B cell (primary cell): Measurements from ENCODE around the gene PRMT5. TPM values are rescaled to one million over a fixed set of nuclear protein-coding genes. Genes with fewer than 3 reads are reported as not detected.

Experiments
- ATAC-seq: fragments of 200-7000 bp; cut with Tn5 transposase; one replicate; pipeline ENCODE4 v1.10.0; 2021; ENCODE audit warnings: low read depth, mild to moderate bottlenecking, moderate number of reproducible peaks, moderate library complexity
- CTCF ChIA-PET: fragments of 350-600 bp; sonication (Branson Sonifier 250); formaldehyde crosslinking; loops from one replicate; lab custom pipeline; 2021; ENCODE audit warnings: antibody characterized with exemption, inconsistent platforms; lab: Charles Lee
- POLR2A ChIA-PET: fragments of 350-600 bp; sonication (Branson Sonifier 250); formaldehyde crosslinking; loops from one replicate; lab custom pipeline; 2021; ENCODE audit warnings: antibody characterized with exemption; lab: Charles Lee
- DNase-seq: peaks from one replicate; pipeline ENCODE4 v3.0.0; 2013
- H2AFZ ChIP-seq: 2 replicates; pipeline ENCODE4 v1.6.1; 2012; ENCODE audit warnings: mild to moderate bottlenecking, low read depth, low read length; ENCODE audit not compliant: insufficient read depth, poor library complexity, severe bottlenecking
- H3K27ac ChIP-seq, 2 donors: 1 replicate in 1 of 2; 2 replicates in 1 of 2; pipeline ENCODE4 v1.5.1; 2012 to 2013; ENCODE audit warnings: low read length in 2 of 2, mild to moderate bottlenecking in 2 of 2, moderate library complexity in 1 of 2
- H3K27me3 ChIP-seq, 4 experiments: fragments of 200-600 bp in 1 of 4; sonication (generic) in 1 of 4; replicated peaks in 1 of 4; 1 replicate in 2 of 4; 2 replicates in 2 of 4; pipeline versions ENCODE4 v1.6.1 to v1.7.0; 2013 to 2016; ENCODE audit warnings: low read length in 3 of 4, mild to moderate bottlenecking in 2 of 4, mixed read lengths in 1 of 4, moderate library complexity in 1 of 4; ENCODE audit not compliant: insufficient read depth in 4 of 4, control insufficient read depth in 3 of 4; ENCODE audit errors: control extremely low read depth in 1 of 4
- H3K36me3 ChIP-seq, 2 experiments: replicated peaks in 1 of 2; 1 replicate in 1 of 2; 2 replicates in 1 of 2; pipeline versions ENCODE4 v1.6.1 to v1.7.1; 2013; ENCODE audit warnings: low read length in 1 of 2; ENCODE audit not compliant: insufficient read depth in 2 of 2, control insufficient read depth in 1 of 2; ENCODE audit errors: control extremely low read depth in 1 of 2, extremely low read depth in 1 of 2
- H3K4me1 ChIP-seq, 2 donors: fragments of 200-600 bp in 1 of 2; sonication (generic) in 1 of 2; 1 replicate in 1 of 2; 2 replicates in 1 of 2; pipeline versions ENCODE4 v1.5.1 to v1.6.1; 2013 to 2017; ENCODE audit warnings: low read length in 2 of 2; ENCODE audit not compliant: control insufficient read depth in 2 of 2, insufficient read depth in 2 of 2
- H3K4me2 ChIP-seq: replicated peaks from 2 replicates; pipeline ENCODE3; 2012; ENCODE audit warnings: mild to moderate bottlenecking, low read depth, low read length; ENCODE audit not compliant: poor library complexity, severe bottlenecking
- H3K4me3 ChIP-seq, 5 experiments: fragments of 200-600 bp in 1 of 5; sonication (generic) in 1 of 5; 1 replicate in 3 of 5; 2 replicates in 2 of 5; pipeline versions ENCODE4 v1.5.1 to v1.7.0; 2011 to 2016; ENCODE audit warnings: low read length in 4 of 5, mild to moderate bottlenecking in 4 of 5, low read depth in 2 of 5, control low read depth in 1 of 5, moderate library complexity in 1 of 5; ENCODE audit not compliant: insufficient read depth in 1 of 5; ENCODE audit errors: control extremely low read depth in 1 of 5, extremely low read depth in 1 of 5
- H3K79me2 ChIP-seq: fragments of 200-600 bp; sonication (generic); one replicate; pipeline ENCODE4 v1.6.0; 2016; ENCODE audit warnings: low read length; ENCODE audit not compliant: control insufficient read depth, insufficient read depth
- H3K9ac ChIP-seq: fragments of 200-600 bp; sonication (generic); 2 replicates; pipeline ENCODE4 v1.6.1; 2017; ENCODE audit warnings: mild to moderate bottlenecking, low read length, moderate library complexity
- H3K9me3 ChIP-seq, 3 donors: one replicate each; pipeline versions ENCODE4 v1.6.1 to v1.7.1; 2013; ENCODE audit warnings: low read length in 2 of 3; ENCODE audit not compliant: control insufficient read depth in 2 of 3, insufficient read depth in 1 of 3; ENCODE audit errors: control extremely low read depth in 1 of 3
- H4K20me1 ChIP-seq: 2 replicates; pipeline ENCODE4 v1.6.0; 2012; ENCODE audit warnings: mild to moderate bottlenecking, low read length; ENCODE audit not compliant: insufficient read depth, control insufficient read depth, poor library complexity, severe bottlenecking
- H3K27ac Mint-ChIP-seq: one replicate; pipeline ENCODE4 v1.8.0; 2021; ENCODE audit warnings: mixed read lengths
- H3K27me3 Mint-ChIP-seq: one replicate; pipeline ENCODE4 v1.8.0; 2021; ENCODE audit warnings: mixed read lengths
- H3K4me1 Mint-ChIP-seq: one replicate; pipeline ENCODE4 v1.8.0; 2021; ENCODE audit warnings: mixed read lengths
- H3K4me3 Mint-ChIP-seq: one replicate; pipeline ENCODE4 v1.8.0; 2021; ENCODE audit warnings: mixed read lengths
- H3K9me3 Mint-ChIP-seq: one replicate; pipeline ENCODE4 v1.8.0; 2022; ENCODE audit warnings: mixed read lengths; ENCODE audit not compliant: insufficient read depth
- EZH2 ChIP-seq: IDR thresholded peaks from 2 replicates; pipeline ENCODE4 v1.6.1; 2012; ENCODE audit warnings: borderline replicate concordance, low read depth, mild to moderate bottlenecking, moderate library complexity, low read length; ENCODE audit not compliant: insufficient read depth, poor library complexity, severe bottlenecking
- WGBS: methylation state at CpG from one replicate; pipeline ENCODE4 v1.1.5; 2013; ENCODE audit warnings: missing lambda C conversion rate; ENCODE audit not compliant: insufficient coverage; 5-methylcytosine and 5-hydroxymethylcytosine counted together
- intact Hi-C: fragments of 100-400 bp; cut with micrococcal nuclease; formaldehyde crosslinking; loops from one replicate; pipeline ENCODE4 v1.10.0; 2022
- polyA plus RNA-seq: library from polyadenylated mRNA; depleted of rRNA; stranded (reverse); fragments of >200 nt; gene quantifications from 2 replicates; pipeline ENCODE4 v1.2.3, GENCODE V29; 2012
- total RNA-seq, 2 donors: library from RNA; stranded (reverse); fragments of 120-200 nt in 1 of 2; gene quantifications; 1 replicate in 1 of 2; 2 replicates in 1 of 2; pipeline versions ENCODE4 v1.2.3 to v1.2.4, GENCODE V29; 2013 to 2022
- TF ChIP-seq, protein P1 (sequence below): fragments of 200-600 bp; IDR thresholded peaks from one replicate; pipeline ENCODE4 v1.8.0; 2022; ENCODE audit warnings: antibody characterized with exemption, mild to moderate bottlenecking

Gene PRMT5
- total and polyA plus RNA-seq, 2 donors (not counting 1 experiment from before 2014, with no cell fraction given): 38.8 to 50.4 TPM

GRCh38 chr14:22875748-22876319, 53.3 kb downstream of the PRMT5 start:
- peaks cover 2 to 69% of the 10 kb centered on the region in 2 experiments for H3K36me3 ChIP-seq
- no peaks in the 10 kb centered on the region for H3K9me3 ChIP-seq
- no peaks in the 10 kb centered on the region for H3K27me3 ChIP-seq
- no peak overlapping the region for H3K27ac ChIP-seq
- no peak for DNase-seq
- peak overlapping the region; percentile 20 for H3K27ac Mint-ChIP-seq
- TF ChIP-seq, protein P1, sequence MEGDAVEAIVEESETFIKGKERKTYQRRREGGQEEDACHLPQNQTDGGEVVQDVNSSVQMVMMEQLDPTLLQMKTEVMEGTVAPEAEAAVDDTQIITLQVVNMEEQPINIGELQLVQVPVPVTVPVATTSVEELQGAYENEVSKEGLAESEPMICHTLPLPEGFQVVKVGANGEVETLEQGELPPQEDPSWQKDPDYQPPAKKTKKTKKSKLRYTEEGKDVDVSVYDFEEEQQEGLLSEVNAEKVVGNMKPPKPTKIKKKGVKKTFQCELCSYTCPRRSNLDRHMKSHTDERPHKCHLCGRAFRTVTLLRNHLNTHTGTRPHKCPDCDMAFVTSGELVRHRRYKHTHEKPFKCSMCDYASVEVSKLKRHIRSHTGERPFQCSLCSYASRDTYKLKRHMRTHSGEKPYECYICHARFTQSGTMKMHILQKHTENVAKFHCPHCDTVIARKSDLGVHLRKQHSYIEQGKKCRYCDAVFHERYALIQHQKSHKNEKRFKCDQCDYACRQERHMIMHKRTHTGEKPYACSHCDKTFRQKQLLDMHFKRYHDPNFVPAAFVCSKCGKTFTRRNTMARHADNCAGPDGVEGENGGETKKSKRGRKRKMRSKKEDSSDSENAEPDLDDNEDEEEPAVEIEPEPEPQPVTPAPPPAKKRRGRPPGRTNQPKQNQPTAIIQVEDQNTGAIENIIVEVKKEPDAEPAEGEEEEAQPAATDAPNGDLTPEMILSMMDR: no peak
- intact Hi-C loops: no loop called here
- peaks cover 11 to 23% of the 10 kb centered on the region in 2 donors for H3K4me1 ChIP-seq
- peaks cover 30% of the 10 kb centered on the region for H3K4me1 Mint-ChIP-seq
- H3K4me3 ChIP-seq: no peak overlapping the region
- no peak overlapping the region for H3K9ac ChIP-seq
- ChIA-PET POLR2A (no interaction called here), CTCF (interaction anchor here (1.8 to 7.9 kb wide), 2 partner anchors 25 to 44 kb away, joined by 3 to 111 read pairs; partner anchors contain the start of gene RBM23)
- peaks cover 41% of the 10 kb centered on the region for H3K79me2 ChIP-seq
- no peak overlapping the region for H2AFZ ChIP-seq
- WGBS: 98% methylated on average over 20 of the region's 20 CpGs
- H4K20me1 ChIP-seq: peaks cover 47% of the 10 kb centered on the region
- no peak for ATAC-seq
- no peak overlapping the region for H3K4me3 Mint-ChIP-seq
- H3K4me2 ChIP-seq: no peak overlapping the region
- H3K9me3 Mint-ChIP-seq: no peaks in the 10 kb centered on the region
- no peaks in the 10 kb centered on the region for H3K27me3 Mint-ChIP-seq

GRCh38 chr14:22875003-22875747, 54.0 kb downstream of the PRMT5 start:
- no peaks in the 10 kb centered on the region for H3K27me3 Mint-ChIP-seq
- intact Hi-C loops: no loop called here
- ChIA-PET POLR2A (no interaction called here), CTCF (interaction anchor here (4.6 to 7.9 kb wide), 2 partner anchors 16 to 26 kb away, joined by 76 to 111 read pairs; no protein-coding TSS in a partner anchor)
- Histone ChIP-seq H3K9me3 (no peaks in the 10 kb centered on the region), H3K4me2 (no peak overlapping the region), H3K27ac (no peak overlapping the region), H4K20me1 (peaks cover 47% of the 10 kb centered on the region), H2AFZ (no peak overlapping the region), H3K36me3 (peaks cover 2 to 69% of the 10 kb centered on the region in 2 experiments), H3K9ac (no peak overlapping the region), H3K79me2 (peaks cover 41% of the 10 kb centered on the region), H3K4me3 (no peak overlapping the region), H3K4me1 (peaks cover 18 to 29% of the 10 kb centered on the region in 2 donors), H3K27me3 (no peaks in the 10 kb centered on the region)
- H3K9me3 Mint-ChIP-seq: no peaks in the 10 kb centered on the region
- no peak overlapping the region for H3K4me3 Mint-ChIP-seq
- WGBS: 99% methylated on average over 15 of the region's 15 CpGs
- H3K27ac Mint-ChIP-seq: no peak overlapping the region
- H3K4me1 Mint-ChIP-seq: peaks cover 36% of the 10 kb centered on the region
- TF ChIP-seq, protein P1: no peak
- no peak for TF ChIP-seq EZH2
- ATAC-seq: no peak
- DNase-seq: no peak
